GM04504 (cell line): Measurements from ENCODE around the gene SLC30A1.

Source experiments
- DNase-seq: peaks from one replicate; pipeline ENCODE4 v3.0.0-alpha.2; 2012; ENCODE audit warnings: low read depth

Gene SLC30A1

GRCh38 chr1:211607754-211608473, 29.0 kb upstream of the SLC30A1 start:
- no peak for DNase-seq

GRCh38 chr1:211606914-211607753, 28.2 kb upstream of the SLC30A1 start:
- no peak for DNase-seq

- DNase-seq, result no peak
Measured at GRCh38 chr1:211606332-211606913, 27.5 kb upstream of the SLC30A1 start.

GRCh38 chr1:211605603-211606331, 26.8 kb upstream of the SLC30A1 start:
- DNase-seq, result no peak

- DNase-seq, result no peak
Measured at GRCh38 chr1:211605034-211605433, 26.1 kb upstream of the SLC30A1 start.

- no peak for DNase-seq
Measured at GRCh38 chr1:211604548-211604947, 25.6 kb upstream of the SLC30A1 start.

GRCh38 chr1:211603713-211604112, 24.8 kb upstream of the SLC30A1 start:
- no peak for DNase-seq

GRCh38 chr1:211603191-211603701, 24.3 kb upstream of the SLC30A1 start:
- DNase-seq, result no peak

DNA sequence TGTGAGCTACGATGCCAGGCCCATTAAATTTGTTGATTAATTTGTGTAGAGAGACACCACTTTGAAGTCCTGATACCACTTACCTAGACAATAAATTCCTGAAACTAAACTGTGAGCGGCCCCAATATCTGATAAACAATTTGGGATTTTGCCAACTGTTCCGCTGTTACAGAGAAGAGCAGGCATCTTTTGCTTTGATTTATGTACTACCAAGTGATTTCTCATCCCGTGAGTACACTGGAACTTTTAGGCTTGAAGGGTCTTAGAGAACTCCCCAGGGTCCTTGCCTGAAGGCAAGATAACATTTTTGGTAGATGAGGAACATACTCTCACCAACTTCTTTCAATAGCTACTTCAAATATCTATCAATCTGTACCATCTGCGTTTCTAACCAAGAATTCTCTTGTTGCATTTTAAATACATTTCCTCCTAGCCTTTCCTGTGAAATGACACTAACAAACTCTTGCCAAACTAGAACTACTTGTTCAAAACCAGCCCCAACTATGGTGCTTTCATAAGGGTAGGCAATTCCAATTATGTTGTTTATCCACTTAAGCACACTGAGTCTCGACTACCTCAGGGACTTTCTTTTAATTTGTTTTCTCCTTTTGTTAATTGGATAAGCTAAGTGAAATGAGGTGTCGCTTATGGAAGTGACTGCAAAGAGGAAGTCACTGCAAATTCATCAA, 23.2 kb upstream of the SLC30A1 start:
- no peak for DNase-seq

DNA sequence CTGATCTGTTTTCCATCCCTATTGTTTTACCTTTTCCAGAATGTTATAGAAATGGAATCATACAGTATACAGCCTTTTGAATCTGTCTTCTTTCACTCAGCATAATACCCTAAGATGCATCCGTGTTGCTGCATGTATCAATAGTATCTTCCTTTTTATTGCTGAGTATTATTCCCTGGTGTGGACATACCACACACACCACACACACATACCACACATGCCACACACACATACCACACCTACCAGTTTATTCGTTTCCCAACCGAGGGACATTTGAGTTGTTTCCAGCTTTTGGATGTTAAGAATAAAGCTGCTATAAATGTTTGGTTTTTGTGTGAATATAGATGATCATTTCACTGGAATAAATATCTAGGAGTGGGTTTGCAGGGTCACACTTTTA, 22.2 kb upstream of the SLC30A1 start:
- DNase-seq, result no peak

- no peak for DNase-seq
Measured at GRCh38 chr1:211599250-211599649, 20.3 kb upstream of the SLC30A1 start.

- no peak for DNase-seq
Measured at GRCh38 chr1:211598514-211598913, 19.6 kb upstream of the SLC30A1 start.

DNA sequence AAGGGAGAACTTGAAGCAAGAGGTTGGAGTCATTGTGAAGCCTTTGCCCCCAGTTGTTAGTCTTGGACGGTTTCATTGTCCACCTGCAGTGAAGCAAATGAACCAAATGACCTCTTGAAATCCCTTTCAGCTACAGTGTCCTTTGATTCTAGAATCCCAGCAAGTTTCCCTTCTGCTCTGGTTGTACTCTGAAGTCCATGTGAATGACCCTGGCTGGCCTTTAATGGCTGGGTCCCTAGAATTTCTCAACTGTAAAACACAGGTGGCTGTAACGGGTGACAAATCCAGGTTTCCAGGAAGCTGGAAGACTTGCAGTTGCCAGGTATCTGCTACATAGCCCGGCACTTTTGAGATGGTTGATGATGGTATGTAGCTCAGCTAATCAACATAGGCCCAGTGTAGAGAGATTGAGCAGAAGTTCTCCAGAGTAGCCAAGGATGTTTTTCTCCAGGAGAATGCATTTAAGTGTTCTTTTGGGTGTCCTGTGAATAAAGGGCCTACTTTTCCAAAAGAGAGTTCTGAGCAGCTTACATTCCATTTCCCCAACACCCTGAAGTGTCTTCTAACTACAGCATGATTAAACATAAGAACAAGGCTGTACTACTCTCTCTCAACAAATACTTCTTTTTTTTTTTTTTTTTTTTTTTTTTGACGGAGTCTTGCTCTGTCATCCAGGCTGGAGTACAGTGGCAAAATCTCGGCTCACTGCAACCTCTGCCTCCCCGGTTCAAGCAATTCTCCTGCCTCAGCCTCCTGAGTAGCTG, 17.6 kb upstream of the SLC30A1 start:
- no peak for DNase-seq

- DNase-seq, result no peak
Measured at GRCh38 chr1:211595419-211595818, 16.5 kb upstream of the SLC30A1 start.

GRCh38 chr1:211591980-211592493, 13.1 kb upstream of the SLC30A1 start:
- no peak for DNase-seq

- no peak for DNase-seq
Measured at GRCh38 chr1:211589782-211590721, 11.1 kb upstream of the SLC30A1 start.

DNA sequence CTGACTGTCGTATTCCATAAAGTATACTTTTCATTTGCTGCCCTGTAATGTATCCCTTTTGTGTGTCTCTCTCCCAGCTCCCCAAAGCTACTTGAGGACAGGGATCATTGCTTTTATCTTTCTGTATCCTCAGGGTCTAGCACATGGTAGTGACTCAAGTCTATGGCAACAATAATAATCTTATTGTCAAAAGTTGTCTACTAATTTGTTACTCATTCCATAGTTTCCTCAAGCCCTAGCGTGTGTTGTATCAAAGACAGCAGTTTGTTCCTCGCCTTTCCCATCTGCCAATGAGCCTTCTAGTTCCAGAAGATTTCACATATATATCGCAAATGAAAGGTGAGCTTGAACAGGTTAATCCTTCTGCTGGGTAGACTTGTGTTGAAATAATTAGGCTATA, 9.8 kb upstream of the SLC30A1 start:
- DNase-seq, result no peak

DNA sequence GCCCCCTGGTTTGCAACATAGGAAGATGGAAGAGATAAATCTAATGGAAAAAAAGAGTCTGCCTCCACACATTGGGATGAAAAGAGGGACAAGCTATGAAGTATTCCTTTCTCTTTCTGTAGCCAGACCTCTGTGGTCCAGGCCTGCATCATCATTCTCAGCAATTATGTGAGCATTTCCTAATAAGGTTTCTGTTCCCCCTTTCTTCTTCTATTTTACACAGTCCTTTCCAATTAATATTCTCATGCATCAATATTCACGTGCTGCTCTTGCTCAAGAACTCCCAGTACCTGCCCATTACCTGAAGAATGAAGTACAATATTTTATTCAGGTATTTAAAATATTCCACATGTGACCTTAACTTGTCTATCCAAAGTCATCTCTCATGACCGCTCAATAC, 8.2 kb upstream of the SLC30A1 start:
- no peak for DNase-seq

GRCh38 chr1:211586538-211586937, 7.6 kb upstream of the SLC30A1 start:
- no peak for DNase-seq
